NOMO-1 (cell line): Measurements from ENCODE around the gene SMARCE1.
A peak's percentile ranks its signal among the peaks of the same experiment; 100 is the strongest.

Source experiments
- DNase-seq, 2 experiments: peaks; one replicate each; lab custom pipeline; 2025; ENCODE audit not compliant: unreplicated experiment in 2 of 2; lab: John Stamatoyannopoulos, UW

Gene SMARCE1

GRCh38 chr17:40646791-40647623 is 611 bp downstream of the SMARCE1 start:
- peak; percentile 44 to 61 for DNase-seq

GRCh38 chr17:40645943-40646342 is 1.7 kb downstream of the SMARCE1 start:
- DNase-seq: no peak

GRCh38 chr17:40645291-40645690 is 2.3 kb downstream of the SMARCE1 start:
- DNase-seq: no peak

GRCh38 chr17:40637931-40638330 is 9.7 kb downstream of the SMARCE1 start:
- no peak for DNase-seq

GRCh38 chr17:40633871-40634270 is 13.7 kb downstream of the SMARCE1 start:
- DNase-seq: no peak

GRCh38 chr17:40632216-40632615 is 15.4 kb downstream of the SMARCE1 start:
- no peak for DNase-seq

GRCh38 chr17:40629842-40630241 is 17.8 kb downstream of the SMARCE1 start:
- DNase-seq: no peak

GRCh38 chr17:40625311-40625710 is 22.3 kb downstream of the SMARCE1 start:
- no peak for DNase-seq

GRCh38 chr17:40623419-40624210 is 24.0 kb downstream of the SMARCE1 start:
- DNase-seq: no peak

- peak; percentile 24 to 76 for DNase-seq
Observed at GRCh38 chr17:40622509-40622928, 25.1 kb downstream of the SMARCE1 start.

- DNase-seq: no peak
Observed at GRCh38 chr17:40621578-40621977, 26.0 kb downstream of the SMARCE1 start.

- DNase-seq: no peak
Observed at GRCh38 chr17:40621019-40621418, 26.6 kb downstream of the SMARCE1 start.

- DNase-seq: no peak
Observed at GRCh38 chr17:40618754-40619625, 28.6 kb downstream of the SMARCE1 start.

GRCh38 chr17:40617678-40618240 is 29.9 kb downstream of the SMARCE1 start:
- DNase-seq: peak; percentile 37 to 57

GRCh38 chr17:40616592-40616991 is 31.0 kb downstream of the SMARCE1 start:
- DNase-seq: no peak

- DNase-seq: no peak
Observed at GRCh38 chr17:40615841-40616476, 31.7 kb downstream of the SMARCE1 start.

- DNase-seq: peak in 1 of 2 experiments; percentile 54
Observed at GRCh38 chr17:40615068-40615840, 32.4 kb downstream of the SMARCE1 start.

- DNase-seq: no peak
Observed at GRCh38 chr17:40614431-40615067, 33.1 kb downstream of the SMARCE1 start.
